ENCODE data around the gene KRTAP5-6.
"Not testable (repeated sequence)": the region's sequence is repeated elsewhere in the genome, so short reads cannot be mapped to it uniquely, and the experiment has no call there.

KRTAP5-6 gene

DNA sequence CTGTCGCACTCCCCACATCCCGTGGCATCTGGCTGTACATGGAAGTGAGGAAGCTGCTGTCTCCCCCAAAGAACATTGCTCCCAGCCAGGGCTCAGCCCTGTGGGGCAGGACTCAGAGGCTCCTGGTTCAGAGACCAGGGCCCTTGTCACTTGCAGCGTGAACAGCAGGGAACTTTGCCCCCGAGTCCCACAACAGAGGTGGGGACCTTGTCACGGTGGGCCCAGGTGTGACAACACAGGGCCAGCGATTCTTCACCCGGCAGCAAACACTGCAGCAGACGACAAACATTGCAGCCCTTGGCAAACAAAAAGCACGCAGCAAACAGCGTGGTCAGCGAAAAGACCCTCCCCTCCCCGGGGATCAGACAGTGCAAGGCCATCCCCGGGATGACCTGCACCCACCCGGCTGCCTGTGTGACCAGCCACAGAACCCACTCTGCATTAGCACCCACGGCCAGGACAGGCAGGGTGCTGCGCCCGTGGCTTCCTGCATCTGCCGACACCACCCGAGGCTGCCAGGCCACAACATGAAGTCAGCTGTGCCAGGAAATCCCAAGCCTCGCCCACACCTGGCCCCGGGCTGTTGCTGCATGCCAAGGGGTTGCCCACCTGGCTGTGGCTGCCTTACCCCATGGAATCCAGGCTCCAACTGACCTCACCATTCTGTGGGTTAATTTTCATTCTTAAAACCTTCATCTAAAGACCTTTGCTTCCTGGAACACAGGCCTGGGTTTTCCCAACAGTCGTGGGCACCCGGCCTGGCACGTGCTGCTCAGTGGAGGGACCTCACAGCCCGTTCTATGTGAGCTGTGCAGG lies 35.3 kb upstream of the KRTAP5-6 start:
- DNase-seq (ENCODE audit: low spot score): not testable (repeated sequence)

DNA sequence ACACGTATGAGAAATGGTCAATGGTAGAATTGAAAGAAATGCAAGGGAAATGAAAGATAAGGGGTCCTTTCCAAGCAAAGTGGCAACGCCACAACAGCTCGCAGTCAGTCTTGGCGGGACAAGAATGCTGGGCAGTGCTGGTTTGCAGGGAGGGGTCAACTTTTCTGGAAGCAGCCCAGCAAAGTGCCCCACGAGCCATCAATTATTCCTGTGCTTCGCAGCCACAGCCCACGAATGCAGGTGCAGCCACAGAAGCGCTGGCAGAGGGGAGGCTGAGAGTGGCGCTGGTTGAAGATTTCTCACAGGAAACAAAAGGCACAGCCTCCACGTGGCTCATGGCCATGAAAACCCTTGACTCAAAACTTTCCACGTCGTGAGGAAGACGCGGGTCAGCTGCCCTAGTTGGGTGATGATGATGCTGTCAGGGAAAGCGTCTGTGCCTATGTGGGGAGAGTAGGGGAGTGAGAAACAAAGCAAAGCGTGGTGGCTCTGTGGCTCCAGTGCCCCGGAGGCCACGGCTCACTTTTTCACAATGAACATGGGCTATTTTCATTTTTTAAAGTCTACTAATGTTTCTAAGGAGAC lies 34.2 kb upstream of the KRTAP5-6 start:
- DNase-seq (ENCODE audit: low spot score): not testable (repeated sequence)

- DNase-seq (ENCODE audit: low spot score): no peak
Measured at GRCh38 chr11:1665313-1665712, 31.7 kb upstream of the KRTAP5-6 start.

GRCh38 chr11:1667121-1667850 lies 29.7 kb upstream of the KRTAP5-6 start:
- no peak for DNase-seq (ENCODE audit: low spot score)

GRCh38 chr11:1667906-1668305 lies 29.1 kb upstream of the KRTAP5-6 start:
- DNase-seq (ENCODE audit: low spot score): no peak

DNA sequence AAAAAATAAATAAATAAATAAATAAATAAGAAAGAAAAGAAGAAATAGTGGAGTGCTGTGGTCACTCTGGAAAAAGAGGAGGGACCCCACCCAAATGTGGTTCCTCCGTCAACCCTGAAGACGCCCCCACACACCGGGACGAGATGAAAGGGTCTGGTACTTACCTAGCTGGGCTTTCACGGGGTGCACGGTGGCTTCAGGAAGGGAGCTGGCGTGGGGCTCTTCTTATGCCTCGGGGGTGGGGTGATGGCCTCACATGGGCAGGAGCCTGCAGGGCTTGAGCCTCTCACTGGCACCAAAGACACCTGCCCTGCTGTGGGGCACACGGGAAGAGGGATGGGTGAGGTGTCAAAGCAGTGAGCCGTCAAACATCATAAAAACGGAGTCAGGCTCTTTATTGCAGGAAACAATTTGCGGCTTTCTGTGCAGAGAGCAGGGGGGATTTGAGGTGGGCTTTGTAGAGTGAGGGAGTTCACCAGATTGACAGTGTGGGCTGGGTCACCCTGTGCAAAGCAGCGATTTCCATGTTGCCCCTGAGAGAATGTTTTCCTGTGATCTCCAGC lies 28.0 kb upstream of the KRTAP5-6 start:
- DNase-seq (ENCODE audit: low spot score): no peak

- no peak for DNase-seq (ENCODE audit: low spot score)
Measured at GRCh38 chr11:1669546-1670218, 27.3 kb upstream of the KRTAP5-6 start.

GRCh38 chr11:1670457-1670856 lies 26.5 kb upstream of the KRTAP5-6 start:
- DNase-seq (ENCODE audit: low spot score): not testable (repeated sequence)

DNA sequence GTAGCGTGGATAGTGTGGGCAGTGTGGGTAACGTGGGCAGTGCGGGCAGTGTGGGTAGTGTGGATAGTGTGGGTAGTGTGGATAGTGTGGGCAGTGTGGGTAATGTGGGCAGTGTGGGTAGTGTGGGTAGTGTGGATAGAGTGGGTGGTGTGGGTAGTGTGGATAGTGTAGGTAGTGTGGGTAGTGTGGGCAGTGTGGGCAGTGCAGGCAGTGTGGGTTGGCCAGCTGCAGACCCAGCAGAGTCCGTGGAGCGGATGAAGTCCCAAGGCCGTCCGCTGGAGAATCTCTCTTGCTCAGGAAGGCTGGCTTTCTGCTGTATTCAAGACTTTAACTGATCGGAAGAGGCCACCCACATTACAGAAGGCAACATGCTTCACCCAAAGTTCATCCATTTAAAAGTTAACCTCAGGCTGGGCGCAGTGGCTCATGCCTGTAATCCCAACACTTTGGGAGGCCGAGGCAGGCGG lies 26.1 kb upstream of the KRTAP5-6 start:
- DNase-seq (ENCODE audit: low spot score): no peak

- DNase-seq (ENCODE audit: low spot score): no peak
Measured at GRCh38 chr11:1671658-1672057, 25.3 kb upstream of the KRTAP5-6 start.

- DNase-seq (ENCODE audit: low spot score): no peak
Measured at GRCh38 chr11:1672613-1673350, 24.2 kb upstream of the KRTAP5-6 start.

- DNase-seq (ENCODE audit: low spot score): no peak
Measured at GRCh38 chr11:1673446-1674172, 23.4 kb upstream of the KRTAP5-6 start.

GRCh38 chr11:1674173-1675131 lies 22.5 kb upstream of the KRTAP5-6 start:
- no peak for DNase-seq (ENCODE audit: low spot score)

- no peak for DNase-seq (ENCODE audit: low spot score)
Measured at GRCh38 chr11:1675536-1676228, 21.3 kb upstream of the KRTAP5-6 start.

DNA sequence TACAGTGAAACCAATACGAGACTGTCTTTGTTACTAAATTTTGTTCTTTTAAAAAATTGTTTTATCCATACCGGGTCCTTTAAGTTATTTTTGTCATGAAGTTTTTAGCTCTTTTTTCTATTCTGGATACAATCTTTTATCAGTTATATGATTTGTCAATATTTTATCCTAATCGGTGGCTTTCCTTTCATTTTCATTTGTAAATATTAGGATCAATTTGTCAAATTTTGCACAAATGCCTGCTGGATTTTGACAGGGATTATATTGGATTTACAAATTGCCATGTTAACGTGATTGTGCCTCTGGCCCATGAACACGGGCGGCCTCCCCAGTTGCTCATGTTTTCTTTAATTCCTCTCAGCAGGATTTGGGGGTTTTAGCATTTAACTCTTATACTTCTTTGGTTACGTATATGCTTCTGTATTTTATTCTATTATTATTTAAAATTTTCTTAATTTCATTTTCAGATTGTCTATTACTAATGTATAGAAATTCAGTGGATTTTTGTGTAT lies 20.7 kb upstream of the KRTAP5-6 start:
- no peak for DNase-seq (ENCODE audit: low spot score)

DNA sequence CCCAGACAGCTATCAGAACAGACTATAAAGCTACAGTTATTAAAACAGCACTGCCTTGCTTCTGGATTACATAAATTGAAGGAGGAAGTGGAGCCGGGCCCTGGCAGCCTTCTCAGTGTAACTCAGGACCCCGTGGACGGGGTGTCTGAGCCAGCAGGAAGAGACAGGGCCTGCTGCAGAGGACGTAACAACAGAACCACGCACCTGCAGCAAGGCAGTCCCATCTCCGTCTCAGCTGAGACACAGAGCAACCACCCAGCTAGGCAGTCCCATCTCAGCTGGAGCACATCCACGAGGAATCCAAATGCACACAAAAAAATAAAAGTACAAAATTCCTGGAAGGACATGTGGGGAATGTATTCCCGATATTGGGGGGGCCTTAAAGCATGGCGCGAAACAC lies 17.1 kb upstream of the KRTAP5-6 start:
- no peak for DNase-seq (ENCODE audit: low spot score)

DNA sequence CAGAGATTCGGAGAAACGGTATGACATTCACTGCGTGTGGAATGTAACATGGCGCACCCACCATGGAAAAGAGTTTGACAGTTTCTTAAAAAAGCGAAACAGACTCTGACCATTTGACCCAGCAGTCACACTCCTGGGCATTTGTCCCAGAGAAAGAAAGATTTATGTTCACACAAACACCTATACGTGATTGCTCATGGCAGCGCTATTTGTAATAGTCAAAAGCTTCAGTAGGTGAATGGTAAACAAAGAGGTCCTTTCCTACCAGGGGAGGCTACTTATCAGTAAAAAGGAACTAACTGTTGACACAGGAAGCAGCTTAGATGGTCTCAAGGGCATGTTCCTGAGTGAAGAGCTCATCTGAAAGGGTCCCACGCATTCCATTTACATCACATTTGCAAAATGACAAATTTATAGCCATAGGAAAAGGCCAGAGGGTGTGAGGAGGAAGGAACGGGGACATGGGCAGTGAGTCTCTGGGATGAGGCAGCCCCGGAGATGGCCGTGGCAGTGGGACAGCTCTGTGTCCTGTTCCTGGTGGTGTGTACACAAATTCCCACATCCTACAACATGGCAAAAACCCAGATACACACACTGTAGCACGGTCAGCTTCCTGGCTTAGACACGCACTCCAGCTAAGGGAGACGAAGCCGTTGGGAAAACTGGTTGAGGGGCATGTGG lies 14.6 kb upstream of the KRTAP5-6 start:
- DNase-seq (ENCODE audit: low spot score): no peak

DNA sequence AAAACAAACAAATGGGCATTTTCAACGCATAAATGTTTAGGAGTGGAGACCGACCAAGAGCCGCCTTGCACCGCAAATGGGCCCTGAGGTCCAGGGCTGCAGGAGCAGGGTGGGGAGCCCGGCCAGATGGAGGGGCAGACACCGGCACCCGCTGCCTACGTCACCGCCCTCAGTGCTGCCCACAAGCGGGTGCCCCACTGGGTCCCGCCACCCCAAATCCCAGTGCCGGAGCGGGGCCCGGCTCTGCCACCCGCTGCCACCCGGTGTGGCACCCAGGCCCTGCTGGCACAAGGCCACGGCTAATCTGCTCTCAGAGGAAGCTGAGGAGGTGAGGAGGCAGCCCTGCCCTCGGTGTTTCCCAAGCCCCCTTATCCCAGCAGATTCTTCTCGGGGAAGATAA lies 13.8 kb upstream of the KRTAP5-6 start:
- not testable (repeated sequence) for DNase-seq (ENCODE audit: low spot score)
